Loucy (cell line): Measurements from ENCODE around the gene TEAD1.

Source experiments
- H2AFZ ChIP-seq: fragments of 200-600 bp; sonication (generic); 2 replicates; pipeline ENCODE4 v1.6.0; 2016; ENCODE audit warnings: antibody characterized with exemption, mild to moderate bottlenecking, low read length, moderate library complexity
- H3F3A ChIP-seq: fragments of 200-600 bp; 2 replicates; pipeline ENCODE4 v1.6.0; 2016; ENCODE audit warnings: antibody characterized with exemption, low read depth, mild to moderate bottlenecking
- H3K27me3 ChIP-seq: fragments of 200-600 bp; sonication (generic); 2 replicates; pipeline ENCODE4 v1.6.1; 2014; ENCODE audit warnings: low read length, mild to moderate bottlenecking; ENCODE audit not compliant: insufficient read depth, poor library complexity, severe bottlenecking
- H3K36me3 ChIP-seq: fragments of 200-600 bp; sonication (generic); 2 replicates; pipeline ENCODE4 v1.6.1; 2016; ENCODE audit warnings: low read length; ENCODE audit not compliant: insufficient read depth
- H3K4me1 ChIP-seq: fragments of 200-600 bp; sonication (generic); 2 replicates; pipeline ENCODE4 v1.5.1; 2014; ENCODE audit warnings: low read length, mild to moderate bottlenecking; ENCODE audit not compliant: insufficient read depth, poor library complexity, severe bottlenecking
- H3K4me2 ChIP-seq: fragments of 200-600 bp; sonication (generic); 2 replicates; pipeline ENCODE4 v1.6.0; 2014; ENCODE audit warnings: antibody characterized with exemption, low read length, low read depth, mild to moderate bottlenecking; ENCODE audit not compliant: poor library complexity, severe bottlenecking
- H3K4me3 ChIP-seq: fragments of 200-600 bp; sonication (generic); 2 replicates; pipeline ENCODE4 v1.5.1; 2014; ENCODE audit warnings: low read length, mild to moderate bottlenecking, mixed read lengths; ENCODE audit not compliant: poor library complexity, severe bottlenecking
- H3K79me2 ChIP-seq: fragments of 200-600 bp; sonication (generic); 2 replicates; pipeline ENCODE4 v1.6.1; 2014; ENCODE audit warnings: low read length; ENCODE audit not compliant: insufficient read depth
- H3K9ac ChIP-seq: fragments of 200-600 bp; sonication (generic); 2 replicates; pipeline ENCODE4 v1.6.0; 2014; ENCODE audit warnings: mild to moderate bottlenecking, low read depth, low read length, moderate library complexity; ENCODE audit not compliant: poor library complexity, severe bottlenecking
- H3K9me2 ChIP-seq: fragments of 200-600 bp; sonication (generic); replicated peaks from 2 replicates; pipeline ENCODE4 v1.6.1; 2016; ENCODE audit warnings: low read depth, low read length, mixed read lengths
- H3K9me3 ChIP-seq: fragments of 200-600 bp; sonication (generic); 2 replicates; pipeline ENCODE4 v1.6.1; 2014; ENCODE audit warnings: mild to moderate bottlenecking, antibody characterized with exemption, low read length, low read depth; ENCODE audit not compliant: insufficient read depth
- H4K20me1 ChIP-seq: fragments of 200-600 bp; sonication (generic); 2 replicates; pipeline ENCODE4 v1.6.0; 2014; ENCODE audit warnings: antibody characterized with exemption, low read length, mild to moderate bottlenecking; ENCODE audit not compliant: insufficient read depth, poor library complexity, severe bottlenecking
- EZH2phosphoT487 ChIP-seq: fragments of 200-600 bp; IDR thresholded peaks from 2 replicates; pipeline ENCODE4 v1.6.1; 2018; ENCODE audit warnings: antibody characterized with exemption, mild to moderate bottlenecking, moderate library complexity, borderline replicate concordance
- TF ChIP-seq, protein P1 (sequence below): fragments of 200-600 bp; sonication (generic); conservative IDR thresholded peaks from 2 replicates; pipeline ENCODE4 v1.5.1; 2014; ENCODE audit warnings: mild to moderate bottlenecking, antibody characterized with exemption, low read length

The TEAD1 gene

DNA sequence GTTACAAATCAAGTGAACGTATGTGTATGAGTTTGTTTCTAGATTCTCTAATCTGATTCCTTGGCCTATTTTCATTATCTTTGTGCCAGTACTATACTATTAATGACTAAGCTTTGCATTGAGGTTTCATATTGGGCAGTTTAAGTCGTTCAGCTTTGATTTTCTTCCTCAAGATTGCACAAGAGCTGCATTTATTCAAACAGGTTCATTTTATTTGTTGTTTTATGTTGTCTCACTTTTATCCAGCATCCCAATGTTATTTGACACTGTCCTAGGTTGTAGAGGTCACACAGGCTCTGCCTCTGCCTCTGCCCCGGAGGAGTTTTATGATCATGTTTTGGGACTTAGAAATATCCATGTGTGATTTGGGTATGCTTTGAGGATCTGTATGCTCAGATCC lies 79.8 kb downstream of the TEAD1 start:
- H3K27me3 ChIP-seq = no peaks in the 10 kb centered on the region
- no peak overlapping the region for H3K4me3 ChIP-seq
- H3F3A ChIP-seq = no peaks in the 10 kb centered on the region
- no peaks in the 10 kb centered on the region for H3K36me3 ChIP-seq
- H3K4me1 ChIP-seq = no peaks in the 10 kb centered on the region
- H3K9me3 ChIP-seq = no peaks in the 10 kb centered on the region
- H3K9me2 ChIP-seq = no peaks in the 10 kb centered on the region
- TF ChIP-seq EZH2phosphoT487 = no peak
- TF ChIP-seq, protein P1, sequence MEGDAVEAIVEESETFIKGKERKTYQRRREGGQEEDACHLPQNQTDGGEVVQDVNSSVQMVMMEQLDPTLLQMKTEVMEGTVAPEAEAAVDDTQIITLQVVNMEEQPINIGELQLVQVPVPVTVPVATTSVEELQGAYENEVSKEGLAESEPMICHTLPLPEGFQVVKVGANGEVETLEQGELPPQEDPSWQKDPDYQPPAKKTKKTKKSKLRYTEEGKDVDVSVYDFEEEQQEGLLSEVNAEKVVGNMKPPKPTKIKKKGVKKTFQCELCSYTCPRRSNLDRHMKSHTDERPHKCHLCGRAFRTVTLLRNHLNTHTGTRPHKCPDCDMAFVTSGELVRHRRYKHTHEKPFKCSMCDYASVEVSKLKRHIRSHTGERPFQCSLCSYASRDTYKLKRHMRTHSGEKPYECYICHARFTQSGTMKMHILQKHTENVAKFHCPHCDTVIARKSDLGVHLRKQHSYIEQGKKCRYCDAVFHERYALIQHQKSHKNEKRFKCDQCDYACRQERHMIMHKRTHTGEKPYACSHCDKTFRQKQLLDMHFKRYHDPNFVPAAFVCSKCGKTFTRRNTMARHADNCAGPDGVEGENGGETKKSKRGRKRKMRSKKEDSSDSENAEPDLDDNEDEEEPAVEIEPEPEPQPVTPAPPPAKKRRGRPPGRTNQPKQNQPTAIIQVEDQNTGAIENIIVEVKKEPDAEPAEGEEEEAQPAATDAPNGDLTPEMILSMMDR = no peak
- no peak overlapping the region for H3K9ac ChIP-seq
- no peak overlapping the region for H3K4me2 ChIP-seq
- no peaks in the 10 kb centered on the region for H3K79me2 ChIP-seq
- no peaks in the 10 kb centered on the region for H4K20me1 ChIP-seq
- no peak overlapping the region for H2AFZ ChIP-seq

DNA sequence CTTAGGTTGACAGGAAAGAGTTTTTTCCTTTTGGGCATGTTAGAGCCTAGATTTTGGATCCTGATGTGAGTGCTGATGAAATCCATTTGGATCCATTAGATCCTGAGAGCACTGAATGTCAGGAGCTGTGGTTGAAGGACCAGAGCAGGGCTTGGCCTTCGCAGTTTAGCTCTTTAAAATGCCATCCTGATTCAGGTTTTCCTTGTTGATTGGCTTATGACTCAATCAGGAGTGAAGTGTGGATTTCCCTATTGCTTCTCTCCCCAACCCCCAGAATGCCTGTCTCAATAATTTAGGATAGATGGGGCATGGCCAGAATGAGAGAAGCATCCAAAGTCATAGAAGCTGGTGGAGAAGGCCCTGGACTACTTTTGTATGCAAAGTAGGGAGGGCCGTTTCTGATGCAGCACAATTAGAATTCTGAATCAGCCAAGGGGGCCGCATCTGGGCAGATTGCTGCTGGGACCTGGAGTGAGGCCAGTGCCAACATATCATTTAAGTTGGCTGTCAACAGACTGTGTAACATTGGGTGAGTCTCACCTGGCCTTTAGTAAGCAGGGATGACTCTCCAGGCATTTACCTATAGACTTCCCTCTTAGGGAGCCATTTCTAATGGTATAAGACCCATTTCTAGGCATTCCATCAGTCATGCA lies 80.5 kb downstream of the TEAD1 start:
- H2AFZ ChIP-seq = no peak overlapping the region
- no peaks in the 10 kb centered on the region for H3F3A ChIP-seq
- H4K20me1 ChIP-seq = no peaks in the 10 kb centered on the region
- no peak overlapping the region for H3K4me3 ChIP-seq
- no peaks in the 10 kb centered on the region for H3K36me3 ChIP-seq
- no peak overlapping the region for H3K4me2 ChIP-seq
- H3K27me3 ChIP-seq = no peaks in the 10 kb centered on the region
- H3K9me2 ChIP-seq = no peaks in the 10 kb centered on the region
- H3K9me3 ChIP-seq = no peaks in the 10 kb centered on the region
- H3K9ac ChIP-seq = no peak overlapping the region
- no peak for TF ChIP-seq EZH2phosphoT487
- H3K79me2 ChIP-seq = no peaks in the 10 kb centered on the region
- H3K4me1 ChIP-seq = no peaks in the 10 kb centered on the region

DNA sequence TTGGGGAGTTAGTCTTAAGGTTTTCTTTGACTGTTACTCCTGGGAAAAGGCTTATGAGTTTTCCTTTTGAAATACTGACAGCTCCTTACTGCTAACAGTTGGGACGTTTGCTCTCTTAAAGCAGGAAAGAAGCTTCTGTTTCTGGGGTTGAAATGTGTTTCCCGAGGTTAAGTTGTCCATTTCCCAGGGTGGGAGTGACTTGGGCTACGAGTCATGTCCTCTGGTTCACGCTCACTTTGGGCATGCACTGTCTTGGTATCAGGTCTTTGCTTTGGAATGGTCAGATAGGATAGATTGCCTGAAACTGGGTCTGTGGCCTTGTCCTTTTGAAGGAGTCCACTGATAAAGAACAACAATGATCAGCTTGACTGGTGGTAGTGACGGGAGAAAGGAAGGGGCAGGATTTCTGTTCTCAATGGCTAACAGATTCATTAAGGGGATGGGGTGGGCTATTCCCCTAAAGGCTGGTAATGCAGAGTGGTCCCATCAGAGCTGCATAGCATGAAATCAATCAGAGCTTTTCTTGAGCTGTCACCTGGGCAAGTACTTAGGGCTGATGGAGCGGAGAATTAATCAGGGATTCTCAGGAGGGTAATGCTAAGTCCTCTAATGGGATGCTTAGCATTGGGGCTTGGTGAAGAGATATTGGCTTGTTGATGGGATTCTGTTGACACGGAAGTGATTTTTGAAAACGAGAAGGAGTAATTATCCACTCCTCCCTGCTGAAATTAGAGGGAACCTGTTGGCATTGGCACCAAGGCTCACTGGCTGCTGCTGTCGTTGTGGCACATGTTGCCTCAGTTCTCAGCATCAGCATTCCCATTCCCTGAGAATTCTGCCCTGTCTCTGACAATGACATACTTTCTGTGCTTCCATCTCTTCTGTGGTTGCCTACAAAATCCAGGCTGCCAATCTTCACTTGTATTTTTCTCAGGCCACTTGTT lies 81.6 kb downstream of the TEAD1 start:
- H3K79me2 ChIP-seq = no peaks in the 10 kb centered on the region
- H3K4me2 ChIP-seq = no peak overlapping the region

More for the DNA sequence above, 81.6 kb downstream of the TEAD1 start:
- H3K9ac ChIP-seq = no peak overlapping the region
- no peaks in the 10 kb centered on the region for H3K4me1 ChIP-seq
- H4K20me1 ChIP-seq = no peaks in the 10 kb centered on the region
- no peaks in the 10 kb centered on the region for H3F3A ChIP-seq
- no peaks in the 10 kb centered on the region for H3K27me3 ChIP-seq
- no peaks in the 10 kb centered on the region for H3K9me3 ChIP-seq
- H3K9me2 ChIP-seq = no peaks in the 10 kb centered on the region
- no peak overlapping the region for H3K4me3 ChIP-seq
- no peak overlapping the region for H2AFZ ChIP-seq
- no peaks in the 10 kb centered on the region for H3K36me3 ChIP-seq
- TF ChIP-seq, protein P1 = no peak
- no peak for TF ChIP-seq EZH2phosphoT487
